HEK293T (cell line): Measurements from ENCODE around the gene ADA.

ENCODE experiments used
- BHLHE40 ChIP-seq: fragments of 450-650 bp; IDR thresholded peaks from 2 replicates; pipeline ENCODE4 v1.6.1; 2016; ENCODE audit warnings: mild to moderate bottlenecking, moderate library complexity, borderline replicate concordance
- ELF4 ChIP-seq: fragments of 450-650 bp; IDR thresholded peaks from 2 replicates; pipeline ENCODE4 v1.6.1; 2017; ENCODE audit warnings: antibody characterized with exemption
- SP1 ChIP-seq: fragments of 450-650 bp; IDR thresholded peaks from 2 replicates; pipeline ENCODE4 v1.6.1; 2017

- TF ChIP-seq ELF4 (no peak), BHLHE40 (no peak), SP1 (no peak)
Measured at GRCh38 chr20:44593751-44594150, 57.7 kb downstream of the ADA start.
